Measurements from ENCODE around the gene EGR4.

Gene EGR4

GRCh38 chr2:73257425-73258125 is 35.8 kb downstream of the EGR4 start:
- 85 to 92% methylated on average over 10 of the region's 10 CpGs for WGBS, 2 experiments

GRCh38 chr2:73257021-73257420 is 36.3 kb downstream of the EGR4 start:
- Histone ChIP-seq H3K4me1 (ENCODE audit: control insufficient read depth, insufficient read depth, low read length) (peaks cover 7% of the 10 kb centered on the region), H3K27me3 (ENCODE audit: control insufficient read depth, insufficient read depth, low read length, poor library complexity, severe bottlenecking) (no peaks in the 10 kb centered on the region), H3K27ac (ENCODE audit: insufficient read depth, low read depth, low read length, poor library complexity, severe bottlenecking) (no peak overlapping the region), H3K9me3 (ENCODE audit: control insufficient read depth, low read length) (no peaks in the 10 kb centered on the region), H3K36me3 (ENCODE audit: control insufficient read depth, insufficient read depth, low read length) (peaks cover 18% of the 10 kb centered on the region), H3K4me3 (ENCODE audit: insufficient read depth, low read depth, low read length) (no peak overlapping the region)
- 94 to 99% methylated on average over 2 of the region's 2 CpGs for WGBS, 2 experiments

More at GRCh38 chr2:73257425-73258125, 35.8 kb downstream of the EGR4 start:
- Histone ChIP-seq H3K36me3 (ENCODE audit: control insufficient read depth, insufficient read depth, low read length) (peaks cover 15% of the 10 kb centered on the region), H3K4me3 (ENCODE audit: insufficient read depth, low read depth, low read length) (no peak overlapping the region), H3K9me3 (ENCODE audit: control insufficient read depth, low read length) (no peaks in the 10 kb centered on the region), H3K27me3 (ENCODE audit: control insufficient read depth, insufficient read depth, low read length, poor library complexity, severe bottlenecking) (no peaks in the 10 kb centered on the region), H3K27ac (ENCODE audit: insufficient read depth, low read depth, low read length, poor library complexity, severe bottlenecking) (no peak overlapping the region), H3K4me1 (ENCODE audit: control insufficient read depth, insufficient read depth, low read length) (peaks cover 7% of the 10 kb centered on the region)

GRCh38 chr2:73256618-73256922 is 36.8 kb downstream of the EGR4 start:
- peaks cover 7% of the 10 kb centered on the region for H3K4me1 ChIP-seq (ENCODE audit: control insufficient read depth, insufficient read depth, low read length)
- H3K4me3 ChIP-seq (ENCODE audit: insufficient read depth, low read depth, low read length) = no peak overlapping the region
- H3K27ac ChIP-seq (ENCODE audit: insufficient read depth, low read depth, low read length, poor library complexity, severe bottlenecking) = no peak overlapping the region

GRCh38 chr2:73255907-73256617 is 37.3 kb downstream of the EGR4 start:
- H3K4me1 ChIP-seq (ENCODE audit: control insufficient read depth, insufficient read depth, low read length) = peaks cover 7% of the 10 kb centered on the region
- 50 to 64% methylated on average over 5 of the region's 5 CpGs for WGBS, 2 experiments
- H3K9me3 ChIP-seq (ENCODE audit: control insufficient read depth, low read length) = no peaks in the 10 kb centered on the region
- no peaks in the 10 kb centered on the region for H3K27me3 ChIP-seq (ENCODE audit: control insufficient read depth, insufficient read depth, low read length, poor library complexity, severe bottlenecking)
- peaks cover 18% of the 10 kb centered on the region for H3K36me3 ChIP-seq (ENCODE audit: control insufficient read depth, insufficient read depth, low read length)
- H3K27ac ChIP-seq (ENCODE audit: insufficient read depth, low read depth, low read length, poor library complexity, severe bottlenecking) = no peak overlapping the region
- H3K4me3 ChIP-seq (ENCODE audit: insufficient read depth, low read depth, low read length) = no peak overlapping the region

More at GRCh38 chr2:73256618-73256922, 36.8 kb downstream of the EGR4 start:
- H3K36me3 ChIP-seq (ENCODE audit: control insufficient read depth, insufficient read depth, low read length) = peaks cover 18% of the 10 kb centered on the region
- H3K9me3 ChIP-seq (ENCODE audit: control insufficient read depth, low read length) = no peaks in the 10 kb centered on the region
- no peaks in the 10 kb centered on the region for H3K27me3 ChIP-seq (ENCODE audit: control insufficient read depth, insufficient read depth, low read length, poor library complexity, severe bottlenecking)
- 77 to 82% methylated on average over 1 of the region's 1 CpG for WGBS, 2 experiments

- 84 to 86% methylated on average over 4 of the region's 4 CpGs for WGBS, 2 experiments
- Histone ChIP-seq H3K27ac (ENCODE audit: insufficient read depth, low read depth, low read length, poor library complexity, severe bottlenecking) (no peak overlapping the region), H3K9me3 (ENCODE audit: control insufficient read depth, low read length) (no peaks in the 10 kb centered on the region), H3K4me3 (ENCODE audit: insufficient read depth, low read depth, low read length) (no peak overlapping the region), H3K27me3 (ENCODE audit: control insufficient read depth, insufficient read depth, low read length, poor library complexity, severe bottlenecking) (no peaks in the 10 kb centered on the region), H3K4me1 (ENCODE audit: control insufficient read depth, insufficient read depth, low read length) (peaks cover 7% of the 10 kb centered on the region), H3K36me3 (ENCODE audit: control insufficient read depth, insufficient read depth, low read length) (peaks cover 22% of the 10 kb centered on the region)
Measured at GRCh38 chr2:73255007-73255644, 38.2 kb downstream of the EGR4 start.

GRCh38 chr2:73254343-73255006 is 38.9 kb downstream of the EGR4 start:
- Histone ChIP-seq H3K36me3 (ENCODE audit: control insufficient read depth, insufficient read depth, low read length) (peaks cover 28% of the 10 kb centered on the region), H3K27me3 (ENCODE audit: control insufficient read depth, insufficient read depth, low read length, poor library complexity, severe bottlenecking) (no peaks in the 10 kb centered on the region), H3K27ac (ENCODE audit: insufficient read depth, low read depth, low read length, poor library complexity, severe bottlenecking) (no peak overlapping the region), H3K4me3 (ENCODE audit: insufficient read depth, low read depth, low read length) (no peak overlapping the region), H3K9me3 (ENCODE audit: control insufficient read depth, low read length) (no peaks in the 10 kb centered on the region), H3K4me1 (ENCODE audit: control insufficient read depth, insufficient read depth, low read length) (peaks cover 7% of the 10 kb centered on the region)
- WGBS, 2 experiments = 93 to 94% methylated on average over 7 of the region's 7 CpGs

GRCh38 chr2:73253901-73254300 is 39.4 kb downstream of the EGR4 start:
- 90 to 94% methylated on average over 3 of the region's 3 CpGs for WGBS, 2 experiments
- Histone ChIP-seq H3K4me1 (ENCODE audit: control insufficient read depth, insufficient read depth, low read length) (peaks cover 7% of the 10 kb centered on the region), H3K27ac (ENCODE audit: insufficient read depth, low read depth, low read length, poor library complexity, severe bottlenecking) (no peak overlapping the region), H3K36me3 (ENCODE audit: control insufficient read depth, insufficient read depth, low read length) (peaks cover 34% of the 10 kb centered on the region), H3K27me3 (ENCODE audit: control insufficient read depth, insufficient read depth, low read length, poor library complexity, severe bottlenecking) (no peaks in the 10 kb centered on the region), H3K4me3 (ENCODE audit: insufficient read depth, low read depth, low read length) (no peak overlapping the region), H3K9me3 (ENCODE audit: control insufficient read depth, low read length) (no peaks in the 10 kb centered on the region)

GRCh38 chr2:73253400-73253799 is 39.9 kb downstream of the EGR4 start:
- no peak overlapping the region for H3K4me3 ChIP-seq (ENCODE audit: insufficient read depth, low read depth, low read length)
- H3K9me3 ChIP-seq (ENCODE audit: control insufficient read depth, low read length) = no peaks in the 10 kb centered on the region
- no peak overlapping the region for H3K27ac ChIP-seq (ENCODE audit: insufficient read depth, low read depth, low read length, poor library complexity, severe bottlenecking)
- WGBS, 2 experiments = 81 to 89% methylated on average over 2 of the region's 2 CpGs
- H3K4me1 ChIP-seq (ENCODE audit: control insufficient read depth, insufficient read depth, low read length) = peaks cover 7% of the 10 kb centered on the region
- H3K36me3 ChIP-seq (ENCODE audit: control insufficient read depth, insufficient read depth, low read length) = peaks cover 39% of the 10 kb centered on the region
- no peaks in the 10 kb centered on the region for H3K27me3 ChIP-seq (ENCODE audit: control insufficient read depth, insufficient read depth, low read length, poor library complexity, severe bottlenecking)

- H3K4me3 ChIP-seq (ENCODE audit: insufficient read depth, low read depth, low read length) = no peak overlapping the region
Measured at GRCh38 chr2:73252238-73253027, 40.9 kb downstream of the EGR4 start.

More at GRCh38 chr2:73252238-73253027, 40.9 kb downstream of the EGR4 start:
- Histone ChIP-seq H3K27me3 (ENCODE audit: control insufficient read depth, insufficient read depth, low read length, poor library complexity, severe bottlenecking) (no peaks in the 10 kb centered on the region), H3K27ac (ENCODE audit: insufficient read depth, low read depth, low read length, poor library complexity, severe bottlenecking) (no peak overlapping the region), H3K9me3 (ENCODE audit: control insufficient read depth, low read length) (no peaks in the 10 kb centered on the region), H3K36me3 (ENCODE audit: control insufficient read depth, insufficient read depth, low read length) (peaks cover 49% of the 10 kb centered on the region), H3K4me1 (ENCODE audit: control insufficient read depth, insufficient read depth, low read length) (peaks cover 7% of the 10 kb centered on the region)
- WGBS, 2 experiments = 95 to 98% methylated on average over 16 of the region's 17 CpGs

Measured in ectodermal cell (in vitro differentiated cells).